T-helper 2 cell treated with Interferon-gamma antibody and Interleukin-4, amounts not matched to agents 100 ng/mL and 5 ng/mL, for 36 hours (primary cell): ENCODE data around the gene PLEKHH2. TPM values are rescaled to one million over a fixed set of nuclear protein-coding genes. Genes with fewer than 3 reads are reported as not detected.

Experiments
- intact Hi-C: fragments of 100-400 bp; cut with micrococcal nuclease; formaldehyde crosslinking; loops from one replicate; pipeline ENCODE4 v1.15.1; 2023
- total RNA-seq: library from RNA; stranded (reverse); gene quantifications from 2 replicates; pipeline ENCODE4 v1.2.3, GENCODE V29; 2022

Gene PLEKHH2
- total RNA-seq, 1 donor from 2014 or later, result 3.2 TPM

DNA sequence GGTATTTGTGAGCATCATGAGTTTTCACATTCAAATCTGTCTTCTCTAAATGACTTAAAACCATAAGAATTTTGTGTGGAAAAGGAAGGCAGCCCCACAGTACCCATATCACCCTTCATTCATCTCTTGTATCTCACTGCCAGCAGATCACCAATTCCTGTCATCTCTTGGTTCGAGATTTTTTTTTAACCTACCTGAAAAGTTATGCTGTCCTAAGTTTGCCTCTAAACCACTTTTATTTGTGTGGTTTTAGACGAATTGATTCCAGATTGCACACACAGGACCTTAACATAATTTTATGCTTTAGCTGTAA is 169.6 kb downstream of the PLEKHH2 start:
- intact Hi-C loops, result no loop called here

DNA sequence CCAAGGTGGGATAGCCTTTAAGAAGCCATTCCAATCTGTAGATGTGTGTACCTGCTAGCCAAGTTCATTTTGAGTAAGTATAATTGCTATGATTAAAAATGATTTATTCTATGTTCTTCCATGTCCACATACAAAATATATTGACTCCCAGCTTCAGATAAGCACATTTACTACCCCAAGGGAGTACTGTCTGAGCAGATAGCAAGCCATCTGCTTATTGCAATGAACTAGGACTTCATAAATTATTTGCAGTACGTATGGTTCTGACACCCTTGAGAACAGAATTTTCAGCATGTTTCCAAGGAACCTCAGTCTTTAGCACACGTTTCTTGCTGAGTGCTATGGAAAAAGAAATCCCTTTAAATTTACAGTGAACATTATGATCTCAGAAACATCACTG is 173.4 kb downstream of the PLEKHH2 start:
- intact Hi-C loops, result no loop called here

DNA sequence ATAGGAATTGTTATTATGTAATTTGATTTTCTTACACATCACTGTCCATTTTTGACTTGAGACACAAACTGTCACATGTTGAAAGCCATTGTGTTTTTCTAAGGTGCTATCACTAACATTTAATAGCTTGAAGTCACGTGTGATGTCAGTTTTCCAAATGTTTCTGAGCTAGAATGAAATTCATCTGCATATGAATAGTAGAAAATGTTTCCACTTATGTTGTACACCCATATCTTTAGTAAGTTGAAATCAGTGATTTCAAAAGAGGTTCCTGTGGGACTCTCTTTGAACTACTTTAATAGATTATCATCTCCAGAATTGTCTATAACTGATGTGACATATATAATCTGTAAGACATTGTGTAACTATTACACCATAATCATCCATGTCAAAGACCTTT is 173.8 kb downstream of the PLEKHH2 start:
- intact Hi-C loops, result no loop called here

DNA sequence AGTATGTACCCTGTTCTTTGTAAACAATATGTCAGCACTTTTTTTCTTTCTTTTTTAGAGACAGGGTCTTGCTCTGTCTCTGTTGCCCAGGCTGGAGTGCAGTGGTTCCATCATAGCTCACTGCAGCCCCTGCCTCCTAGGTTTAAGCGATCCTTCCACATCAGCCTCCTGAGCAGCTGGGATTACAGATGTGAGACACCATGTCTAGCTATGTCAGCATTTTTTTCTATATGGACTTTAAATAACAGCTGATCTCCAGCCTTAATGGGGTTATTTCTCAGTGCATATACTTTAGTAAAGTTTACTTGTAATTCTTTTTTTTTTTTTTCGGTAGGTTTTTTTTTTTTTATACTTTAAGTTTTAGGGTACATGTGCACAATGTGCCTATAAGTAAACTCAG is 174.9 kb downstream of the PLEKHH2 start:
- intact Hi-C loops, result no loop called here

DNA sequence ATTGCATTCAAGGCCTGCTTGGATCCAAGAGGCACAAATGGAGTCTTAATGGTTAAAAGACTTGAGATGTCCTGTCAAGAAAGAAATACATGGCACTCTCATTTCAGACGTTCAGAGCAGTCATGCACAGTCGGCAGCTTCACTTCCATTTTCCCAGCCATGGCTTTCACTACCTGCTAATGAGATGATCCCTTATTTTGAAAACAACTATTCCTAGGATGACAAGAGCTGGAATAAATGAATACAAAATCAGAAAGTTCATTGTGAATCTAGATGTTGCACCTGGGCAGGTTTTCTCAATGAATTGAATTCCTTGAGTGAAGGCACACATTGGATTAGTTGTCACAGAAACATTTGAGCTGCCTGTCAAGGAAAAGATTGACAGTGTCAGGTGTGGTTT is 175.9 kb downstream of the PLEKHH2 start:
- intact Hi-C loops, result no loop called here

DNA sequence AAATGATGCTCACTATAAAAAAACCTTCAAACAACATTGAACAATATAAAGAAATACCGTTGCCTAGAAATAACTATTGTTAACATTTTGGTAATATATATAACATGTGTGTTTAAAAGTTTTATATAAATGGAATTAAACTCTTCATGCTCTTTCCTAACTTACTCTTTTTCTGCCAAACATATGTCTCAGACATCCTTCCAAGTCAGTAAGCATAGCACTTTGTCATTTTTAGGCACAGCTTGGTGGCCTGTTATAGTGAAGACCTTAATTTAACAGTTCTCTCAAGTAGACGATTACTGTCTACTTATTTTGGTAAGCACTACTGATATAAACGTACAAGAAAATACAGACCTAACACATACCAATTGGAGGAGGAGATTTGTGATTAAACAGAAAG is 177.7 kb downstream of the PLEKHH2 start:
- intact Hi-C loops, result no loop called here

Other genes with a start within 250 kb of the PLEKHH2 start
- 38.8 and 40.4 TPM in 2 replicates for gene THADA, start 41.2 kb upstream of the PLEKHH2 start, total RNA-seq
- 0.14 and 0.25 TPM in 2 replicates for gene C1GALT1C1L, start 39.2 kb downstream of the PLEKHH2 start, total RNA-seq
- 5.9 and 7.4 TPM in 2 replicates for gene DYNC2LI1, start 136.8 kb downstream of the PLEKHH2 start, total RNA-seq
- gene ABCG5, start 201.6 kb downstream of the PLEKHH2 start, total RNA-seq, result not detected in 2 replicates
- 0.09 TPM in 1 of 2 replicates, not detected in the other for gene ABCG8, start 201.7 kb downstream of the PLEKHH2 start, total RNA-seq